GM12878 (cell line): Measurements from ENCODE around the gene RARS2. TPM values are rescaled to one million over a fixed set of nuclear protein-coding genes. Genes with fewer than 3 reads are reported as not detected.

Experiments
- ATAC-seq: fragments of 200-7000 bp; cut with Tn5 transposase; 3 replicates; pipeline ENCODE4 v1.9.1; 2020; ENCODE audit warnings: mild to moderate bottlenecking, moderate library complexity
- BruUV-seq: library from RNA; stranded (reverse); fragments of 400-500 nt; replicated peaks from 2 replicates; lab custom pipeline; 2021; lab: Mats Ljungman, UMichigan
- CTCF ChIA-PET: fragments of 300-600 bp; sonication (Branson Sonifier 250); formaldehyde crosslinking; extraction: SDS; loops from one replicate; lab custom pipeline; 2021; ENCODE audit warnings: inconsistent platforms; lab: Yijun Ruan, JAX
- POLR2A ChIA-PET: fragments of 350-600 bp; formaldehyde crosslinking; extraction: SDS; loops from one replicate; lab custom pipeline; 2021; ENCODE audit warnings: inconsistent platforms; lab: Charles Lee
- RAD21 ChIA-PET: fragments of 300-600 bp; sonication (Branson Sonifier 250); formaldehyde crosslinking; loops from one replicate; lab custom pipeline; 2023; ENCODE audit warnings: antibody characterized with exemption; ENCODE audit not compliant: unreplicated experiment; lab: Charles Lee
- SMC1A ChIA-PET: fragments of 300-600 bp; sonication (Branson Sonifier 250); formaldehyde crosslinking; loops from one replicate; lab custom pipeline; 2023; ENCODE audit not compliant: unreplicated experiment, uncharacterized antibody; lab: Charles Lee
- DNase-seq: peaks from one replicate; pipeline ENCODE4 v3.0.0-alpha.2; 2011; ENCODE audit warnings: low read depth, low spot score
- FAIRE-seq: peaks from 3 replicates; lab custom pipeline; 2011; peaks lifted over from hg19 to GRCh38; lab: Jason Lieb, UNC
- H2AFZ ChIP-seq: 2 replicates; pipeline ENCODE4 v1.6.0; 2011; ENCODE audit warnings: low read depth, low read length, control low read depth; ENCODE audit not compliant: control insufficient read depth
- H3K27ac ChIP-seq: 2 replicates; pipeline ENCODE4 v1.5.1; 2011; ENCODE audit warnings: control low read depth; ENCODE audit not compliant: control insufficient read depth, insufficient read depth
- H3K27me3 ChIP-seq, 2 experiments: replicated peaks in 1 of 2; 2 replicates each; pipeline versions ENCODE4 v1.6.0 to v1.6.1; 2011; ENCODE audit warnings: low read length in 1 of 2; ENCODE audit not compliant: control insufficient read depth in 2 of 2, insufficient read depth in 2 of 2
- H3K36me3 ChIP-seq, 2 experiments: 2 replicates each; pipeline ENCODE4 v1.5.1; 2011; ENCODE audit warnings: low read length in 1 of 2; ENCODE audit not compliant: control insufficient read depth in 2 of 2, insufficient read depth in 2 of 2
- H3K4me1 ChIP-seq: 2 replicates; pipeline ENCODE4 v1.6.1; 2011; ENCODE audit warnings: mild to moderate bottlenecking, low read length, moderate library complexity, mixed read lengths; ENCODE audit not compliant: control insufficient read depth, insufficient read depth
- H3K4me2 ChIP-seq: 2 replicates; pipeline ENCODE4 v1.6.0; 2011; ENCODE audit warnings: control low read depth; ENCODE audit not compliant: control insufficient read depth, insufficient read depth
- H3K4me3 ChIP-seq: fragments of 200-600 bp; sonication (generic); 2 replicates; pipeline ENCODE4 v1.5.1; 2016
- H3K79me2 ChIP-seq: 2 replicates; pipeline ENCODE4 v1.6.0; 2011; ENCODE audit warnings: low read length; ENCODE audit not compliant: control insufficient read depth, insufficient read depth
- H3K9ac ChIP-seq: 2 replicates; pipeline ENCODE4 v1.8.0; 2011; ENCODE audit warnings: low read length, control low read depth, mixed read lengths; ENCODE audit not compliant: control insufficient read depth, insufficient read depth
- H3K9me3 ChIP-seq: replicated peaks from 3 replicates; pipeline ENCODE4 v1.5.1; 2011; ENCODE audit warnings: mild to moderate bottlenecking, low read length; ENCODE audit not compliant: control insufficient read depth, insufficient read depth
- H4K20me1 ChIP-seq: 2 replicates; pipeline ENCODE4 v1.6.0; 2011; ENCODE audit not compliant: control insufficient read depth, insufficient read depth
- CREM ChIP-seq: IDR thresholded peaks from 2 replicates; pipeline ENCODE4 v1.6.1; 2014; ENCODE audit warnings: antibody characterized with exemption, low read depth
- EP300 ChIP-seq, 2 experiments: fragments of 150-350 bp in 1 of 2; IDR thresholded peaks; 2 replicates each; pipeline ENCODE4 v1.6.1; 2011 to 2012; ENCODE audit warnings: low read depth in 2 of 2, low read length in 2 of 2, borderline replicate concordance in 1 of 2, improper control_type of control experiment in 1 of 2, inconsistent platforms in 1 of 2; ENCODE audit not compliant: control insufficient read depth in 1 of 2
- ETV6 ChIP-seq, 2 experiments: fragments of 450-650 bp in 1 of 2; IDR thresholded peaks in 1 of 2; conservative IDR thresholded peaks in 1 of 2; 2 replicates each; pipeline ENCODE4 v1.6.1; 2014; ENCODE audit warnings: antibody characterized with exemption in 1 of 2, borderline replicate concordance in 1 of 2, low read depth in 1 of 2, mild to moderate bottlenecking in 1 of 2, moderate library complexity in 1 of 2
- GABPA ChIP-seq: IDR thresholded peaks from 2 replicates; pipeline ENCODE4 v1.6.1; 2014; ENCODE audit warnings: antibody characterized with exemption, low read depth, mild to moderate bottlenecking, inconsistent platforms
- HDAC2 ChIP-seq: fragments of 200-600 bp; sonication (generic); IDR thresholded peaks from 2 replicates; pipeline ENCODE4 v1.6.1; 2017
- MTA2 ChIP-seq: fragments of 450-650 bp; IDR thresholded peaks from 2 replicates; pipeline ENCODE4 v1.6.1; 2016; ENCODE audit warnings: low read depth, mild to moderate bottlenecking, moderate library complexity
- NR2F1 ChIP-seq: fragments of 450-650 bp; conservative IDR thresholded peaks from 2 replicates; pipeline ENCODE4 v1.6.1; 2017; ENCODE audit warnings: mild to moderate bottlenecking
- POLR2A ChIP-seq: IDR thresholded peaks from 2 replicates; pipeline ENCODE4 v1.6.1; 2011; ENCODE audit warnings: low read depth, mild to moderate bottlenecking, low read length
- POU2F2 ChIP-seq: IDR thresholded peaks from 3 replicates; pipeline ENCODE4 v1.6.1; 2011; ENCODE audit warnings: low read depth, mild to moderate bottlenecking, low read length, borderline replicate concordance
- RAD51 ChIP-seq: fragments of 450-650 bp; IDR thresholded peaks from 2 replicates; pipeline ENCODE4 v1.6.1; 2016; ENCODE audit warnings: moderate library complexity, mild to moderate bottlenecking, inconsistent platforms
- SP1 ChIP-seq: IDR thresholded peaks from one replicate; pipeline ENCODE4 v1.6.1; 2011; ENCODE audit warnings: low read depth, low read length
- YBX1 ChIP-seq: fragments of 450-650 bp; IDR thresholded peaks from 2 replicates; pipeline ENCODE4 v1.6.1; 2016; ENCODE audit warnings: antibody characterized with exemption
- ZNF207 ChIP-seq: fragments of 450-650 bp; IDR thresholded peaks from 2 replicates; pipeline ENCODE4 v1.6.1; 2014; ENCODE audit warnings: antibody characterized with exemption, mild to moderate bottlenecking, borderline replicate concordance
- WGBS: methylation state at CpG from one replicate; pipeline ENCODE4 v1.1.6; 2016; ENCODE audit warnings: low lambda C conversion rate; ENCODE audit not compliant: insufficient replicate concordance, insufficient coverage; ENCODE audit errors: missing lambda C conversion rate; 5-methylcytosine and 5-hydroxymethylcytosine counted together
- in situ Hi-C: fragments of 300-500 bp; cut with MboI; formaldehyde crosslinking; loops from 9 replicates; pipeline ENCODE4 v1.14.3; 2018; ENCODE audit warnings: mixed read lengths
- intact Hi-C: fragments of 100-400 bp; cut with micrococcal nuclease; formaldehyde crosslinking; loops from one replicate; pipeline ENCODE4 v1.14.2; 2022; ENCODE audit not compliant: unreplicated experiment
- polyA plus RNA-seq, 11 experiments: library from polyadenylated mRNA; depleted of rRNA in 4 of 11; unstranded in 6 of 11; stranded (reverse) in 5 of 11; fragments of >200 nt; fragmentation: Nextera tagmentation in 4 of 11; fragmentation: Illumina TruSeq in 1 of 11; extraction: Ambion mirVana in 4 of 11; extraction: Trizol in 1 of 11; gene quantifications; 1 replicate in 1 of 11; 2 replicates in 10 of 11; pipeline versions ENCODE4 v1.2.1 to v1.2.3, GENCODE V29; 2011 to 2016; ENCODE audit warnings: inconsistent platforms in 2 of 11, missing spikeins in 2 of 11, low read depth in 1 of 11
- total RNA-seq, 4 experiments: library from RNA; depleted of rRNA in 3 of 4; stranded (reverse); fragments of >200 nt in 3 of 4; fragmentation: Illumina TruSeq in 1 of 4; extraction: Trizol in 1 of 4; gene quantifications; 2 replicates each; pipeline versions ENCODE4 v1.2.1 to v1.2.3, GENCODE V29; 2013 to 2021

Gene RARS2
- total and polyA plus RNA-seq, 10 of the 15 experiments (the other 5 are each of a cell fraction or from before 2014, with no cell fraction given), result 18.3 to 54.2 (median 36.8) TPM

DNA sequence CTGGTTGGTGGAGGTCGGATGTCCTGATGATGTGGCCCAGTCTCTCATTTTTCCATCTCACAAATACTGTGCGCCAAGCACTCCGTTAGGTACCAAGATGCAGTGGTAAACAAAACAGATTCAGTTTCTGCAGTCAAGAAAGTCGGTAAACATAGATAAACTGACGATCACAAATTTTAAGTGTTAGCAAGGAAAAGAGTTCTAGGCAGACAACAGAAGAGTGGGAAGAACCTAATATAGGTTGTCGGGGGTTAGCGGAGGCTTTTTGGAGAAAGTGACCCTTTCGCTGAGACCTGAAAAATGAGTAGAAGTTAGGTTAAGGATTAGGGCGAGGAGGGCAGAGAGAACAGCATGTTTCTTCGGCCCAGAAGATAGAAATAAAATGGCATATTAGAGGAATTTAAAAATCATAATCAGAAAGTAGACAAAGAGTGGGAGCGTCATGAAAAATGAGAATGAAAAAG lies 662 bp upstream of the RARS2 start:
- Histone ChIP-seq H3K27me3 (no peaks in the 10 kb centered on the region), H3K4me3 (peak overlapping the region; percentile 99), H3K9ac (peak overlapping the region; percentile 90), H3K4me1 (peaks cover 3% of the 10 kb centered on the region; the same call in 1 of the 2 replicates), H3K36me3 (peaks cover 0 to 8% of the 10 kb centered on the region in 2 experiments; a peak in 1 of 4 replicates), H2AFZ (peak overlapping the region; percentile 91), H3K79me2 (peaks cover 69% of the 10 kb centered on the region), H3K4me2 (peak overlapping the region; percentile 83), H4K20me1 (no peaks in the 10 kb centered on the region), H3K27ac (peak overlapping the region; percentile 87), H3K9me3 (no peaks in the 10 kb centered on the region)
- BruUV-seq, result TSS peak; percentile 88
- FAIRE-seq, result no peak
- WGBS, result 8% methylated on average over 11 of the region's 11 CpGs
- intact Hi-C loops (loop anchor here (5.0 kb wide), 2 partner anchors 102 to 458 kb away; no protein-coding TSS in a partner anchor), in situ Hi-C loops (no loop called here)
- SMC1A ChIA-PET, result interaction anchor here (0.6 to 1.5 kb wide), 7 partner anchors 11 to 431 kb away, joined by 3 to 5 read pairs (median 4); no protein-coding TSS in a partner anchor
- RAD21 ChIA-PET, result interaction anchor here (1.1 to 3.1 kb wide), 6 partner anchors 107 to 1280 kb away, joined by 3 to 10 read pairs (median 4); no protein-coding TSS in a partner anchor
- POLR2A ChIA-PET, result interaction anchor here (1.5 kb wide), 1 partner anchor 66 kb away, joined by 4 read pairs; no protein-coding TSS in a partner anchor
- DNase-seq, result no peak
- TF ChIP-seq EP300 (IDR thresholded peaks at IDR 0.05; ENCODE audit: borderline replicate concordance in 1 of 2, control insufficient read depth in 1 of 2, low read depth in 2 of 2, low read length in 2 of 2), result no peak
- TF ChIP-seq POU2F2, result no peak
- TF ChIP-seq ETV6 (conservative IDR thresholded peaks at IDR 0.05 in 1 of 2, IDR thresholded peaks at IDR 0.05 in 1 of 2; ENCODE audit: borderline replicate concordance in 1 of 2, low read depth in 1 of 2), result no peak
- TF ChIP-seq HDAC2, result no peak
- no peak for TF ChIP-seq GABPA
- TF ChIP-seq NR2F1, result no peak
- no peak for TF ChIP-seq ZNF207
- no peak for TF ChIP-seq SP1
- TF ChIP-seq CREM, result no peak
- TF ChIP-seq YBX1, result no peak
- TF ChIP-seq MTA2, result no peak
- TF ChIP-seq POLR2A, result no peak
- TF ChIP-seq RAD51, result no peak
- CTCF ChIA-PET, result interaction anchor here (2.9 kb wide), 1 partner anchor 16 kb away, joined by 12 read pairs; no protein-coding TSS in a partner anchor
- no peak for ATAC-seq
